HK-2 (cell line): Measurements from ENCODE around the gene PTPRD.
A peak's percentile ranks its signal among the peaks of the same experiment; 100 is the strongest.

Source experiments
- DNase-seq: peaks from one replicate; pipeline ENCODE4 v3.0.0-alpha.2; 2018; ENCODE audit not compliant: unreplicated experiment

PTPRD gene

GRCh38 chr9:8388132-8388531 lies 2224.7 kb downstream of the PTPRD start:
- no peak for DNase-seq

GRCh38 chr9:8384091-8384490 lies 2228.7 kb downstream of the PTPRD start:
- DNase-seq: no peak

GRCh38 chr9:8382777-8383527 lies 2229.8 kb downstream of the PTPRD start:
- DNase-seq: no peak

- no peak for DNase-seq
Observed at GRCh38 chr9:8382266-8382665, 2230.5 kb downstream of the PTPRD start.

GRCh38 chr9:8381601-8382000 lies 2231.2 kb downstream of the PTPRD start:
- no peak for DNase-seq

- no peak for DNase-seq
Observed at GRCh38 chr9:8374471-8374870, 2238.3 kb downstream of the PTPRD start.

- DNase-seq: no peak
Observed at GRCh38 chr9:8371686-8372085, 2241.1 kb downstream of the PTPRD start.

- DNase-seq: peak; percentile 21
Observed at GRCh38 chr9:8366161-8366926, 2246.5 kb downstream of the PTPRD start.

GRCh38 chr9:8365466-8366160 lies 2247.2 kb downstream of the PTPRD start:
- DNase-seq: no peak

- no peak for DNase-seq
Observed at GRCh38 chr9:8365029-8365428, 2247.8 kb downstream of the PTPRD start.

GRCh38 chr9:8364026-8364752 lies 2248.6 kb downstream of the PTPRD start:
- no peak for DNase-seq

- DNase-seq: no peak
Observed at GRCh38 chr9:8362250-8362649, 2250.6 kb downstream of the PTPRD start.

GRCh38 chr9:8361364-8361763 lies 2251.4 kb downstream of the PTPRD start:
- no peak for DNase-seq

GRCh38 chr9:8356406-8356805 lies 2256.4 kb downstream of the PTPRD start:
- no peak for DNase-seq

- DNase-seq: no peak
Observed at GRCh38 chr9:8351436-8351835, 2261.4 kb downstream of the PTPRD start.

GRCh38 chr9:8349901-8350300 lies 2262.9 kb downstream of the PTPRD start:
- DNase-seq: no peak

- no peak for DNase-seq
Observed at GRCh38 chr9:8349376-8349775, 2263.4 kb downstream of the PTPRD start.

GRCh38 chr9:8348756-8349155 lies 2264.0 kb downstream of the PTPRD start:
- no peak for DNase-seq

- no peak for DNase-seq
Observed at GRCh38 chr9:8346296-8346695, 2266.5 kb downstream of the PTPRD start.

- DNase-seq: no peak
Observed at GRCh38 chr9:8338767-8339510, 2273.9 kb downstream of the PTPRD start.
